Measurements from ENCODE around the gene NRXN2.

GRCh38 chr11:64665411-64665821 lies 57.6 kb downstream of the NRXN2 start:
- TF ChIP-seq CTCF (IDR thresholded peaks at IDR 0.05), result no peak
- TF ChIP-seq POLR2A (IDR thresholded peaks at IDR 0.05), result no peak
